HG03280 (cell line): ENCODE measurements around the gene MIGA2.
A peak's percentile ranks its signal among the peaks of the same experiment; 100 is the strongest.
"Not testable (repeated sequence)": the region's sequence is repeated elsewhere in the genome, so short reads cannot be mapped to it uniquely, and the experiment has no call there.

Experiments used
- ATAC-seq: cut with Tn5 transposase; IDR thresholded peaks from one replicate; pipeline ENCODE4 v1.9.1; 2021; ENCODE audit warnings: mild to moderate bottlenecking, moderate library complexity; ENCODE audit not compliant: unreplicated experiment

MIGA2 gene

DNA sequence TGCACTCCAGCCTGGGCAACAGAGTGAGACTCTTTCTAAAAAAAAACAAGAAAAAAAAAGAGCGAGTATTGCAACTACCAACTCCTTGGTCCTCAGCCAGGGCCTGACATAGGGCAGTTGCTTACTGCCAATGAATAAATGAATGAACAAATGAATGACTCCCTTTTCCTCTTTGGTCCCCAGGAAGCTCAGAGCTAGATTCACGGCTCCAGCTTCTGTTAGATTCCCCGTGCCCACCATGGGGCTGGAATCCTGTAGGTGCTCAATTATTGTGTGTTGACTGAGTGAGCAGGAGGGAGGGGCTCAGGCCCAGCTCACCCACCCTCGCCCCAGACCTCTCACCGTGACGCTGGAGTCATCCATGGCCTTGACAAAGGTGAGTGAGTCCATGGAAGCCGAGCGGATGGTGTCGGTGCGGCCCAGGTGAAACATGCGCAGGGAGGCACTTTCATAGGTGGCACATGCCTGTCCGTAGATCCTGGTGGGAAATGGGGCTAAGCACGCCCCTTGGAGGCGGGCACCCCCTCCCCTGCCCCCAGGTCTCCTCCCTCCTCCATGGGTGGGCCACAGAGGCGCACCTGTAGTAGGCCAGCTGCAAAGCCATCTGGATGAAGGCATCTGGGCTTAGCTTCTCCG is 61.4 kb downstream of the MIGA2 start:
- no peak for ATAC-seq

DNA sequence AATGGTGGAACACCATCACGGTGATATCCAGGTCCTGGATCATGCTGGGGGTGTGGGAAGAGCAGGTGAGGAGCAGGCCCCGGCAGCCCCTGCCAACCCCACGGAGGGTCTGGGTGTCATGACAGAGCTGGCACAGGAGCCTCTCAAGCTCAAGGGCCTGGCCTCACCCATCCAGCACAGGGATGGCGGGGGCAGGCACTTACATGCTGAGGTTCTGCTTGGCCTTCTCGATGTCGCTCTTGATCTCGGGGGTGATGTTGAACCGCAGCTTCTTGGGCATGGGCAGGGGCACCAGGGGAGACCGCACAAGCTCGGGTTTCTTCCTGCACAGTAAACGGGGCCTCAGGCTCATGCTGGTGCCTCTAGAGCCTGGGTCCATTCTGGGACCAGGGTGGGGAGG is 61.9 kb downstream of the MIGA2 start:
- no peak for ATAC-seq

DNA sequence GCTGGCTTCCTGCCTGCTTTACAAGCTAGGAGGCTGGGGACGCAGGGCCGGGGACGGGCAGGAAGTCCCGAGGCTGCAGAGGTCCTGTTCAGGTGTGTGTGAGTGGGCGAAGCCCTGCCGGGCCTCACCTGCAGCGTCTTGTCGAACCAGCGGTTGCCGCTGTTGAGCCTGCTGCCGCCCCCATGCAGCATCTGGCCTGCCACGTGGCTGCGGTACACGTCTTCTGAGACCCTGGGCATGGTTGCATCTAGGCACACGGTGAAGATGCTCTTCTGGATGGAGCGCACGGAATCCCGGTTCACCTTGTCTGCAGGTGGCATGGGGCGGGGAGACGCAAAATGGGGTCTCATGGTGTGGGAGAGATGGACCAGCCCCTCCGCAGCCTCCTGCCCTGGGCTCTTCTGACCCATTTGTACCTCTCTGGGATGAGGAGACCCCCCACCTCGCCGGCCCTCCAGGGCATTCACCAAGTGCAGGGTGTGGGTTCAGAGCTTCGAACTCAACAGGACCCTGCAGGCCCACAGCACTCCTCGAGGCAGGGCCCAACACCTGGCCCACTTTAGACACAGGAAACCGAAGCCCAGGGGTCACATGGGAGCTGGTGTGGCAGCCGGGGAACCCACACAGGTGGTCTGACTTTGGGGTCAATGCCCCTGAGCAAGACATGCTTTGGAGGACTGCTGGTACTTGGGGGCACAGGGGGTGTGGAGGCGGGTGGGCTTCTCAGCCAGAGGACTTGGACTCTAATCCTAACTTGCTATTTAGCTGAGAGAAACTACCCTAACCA is 64.2 kb downstream of the MIGA2 start:
- no peak for ATAC-seq

DNA sequence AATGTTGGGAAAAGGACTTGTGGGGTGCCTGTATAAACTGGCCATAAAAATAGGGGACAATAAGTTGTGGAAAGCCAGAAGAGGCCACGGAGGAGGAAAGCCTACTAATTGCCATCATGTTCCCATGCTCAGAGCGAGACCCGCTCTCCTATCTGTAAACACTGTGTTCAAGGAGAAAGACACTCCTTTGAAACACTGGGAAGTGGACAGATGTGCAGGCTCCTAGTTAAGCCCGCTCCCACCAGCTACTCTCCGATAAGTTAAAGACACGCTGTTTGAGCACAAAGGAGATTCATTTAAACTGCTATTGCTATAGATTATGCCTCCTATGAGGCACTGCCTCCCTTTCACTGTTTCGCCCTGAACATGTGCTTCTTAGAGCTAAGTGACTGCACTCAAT is 64.9 kb downstream of the MIGA2 start:
- ATAC-seq = no peak

DNA sequence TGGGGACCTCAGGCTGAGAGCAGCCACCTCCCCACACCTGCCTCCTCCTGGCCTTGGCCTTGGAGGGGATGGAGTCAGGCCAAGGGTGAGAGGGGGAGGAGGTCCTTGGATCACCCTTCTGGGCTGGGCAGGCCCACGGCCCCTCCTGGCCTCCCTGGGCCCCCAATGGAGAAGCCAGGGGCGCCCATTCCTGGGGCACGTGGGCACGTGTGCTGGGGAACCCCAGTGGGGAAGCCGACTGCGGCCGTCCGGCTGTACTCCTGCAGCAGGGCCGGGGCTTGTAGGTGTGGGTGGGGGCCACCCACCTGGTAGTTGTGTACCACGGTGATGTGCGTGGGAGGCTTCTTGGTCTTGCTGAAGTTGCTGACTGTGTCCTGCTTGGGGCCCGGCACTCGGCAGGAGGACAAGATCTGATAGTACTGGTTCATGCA is 65.7 kb downstream of the MIGA2 start:
- ATAC-seq = no peak

DNA sequence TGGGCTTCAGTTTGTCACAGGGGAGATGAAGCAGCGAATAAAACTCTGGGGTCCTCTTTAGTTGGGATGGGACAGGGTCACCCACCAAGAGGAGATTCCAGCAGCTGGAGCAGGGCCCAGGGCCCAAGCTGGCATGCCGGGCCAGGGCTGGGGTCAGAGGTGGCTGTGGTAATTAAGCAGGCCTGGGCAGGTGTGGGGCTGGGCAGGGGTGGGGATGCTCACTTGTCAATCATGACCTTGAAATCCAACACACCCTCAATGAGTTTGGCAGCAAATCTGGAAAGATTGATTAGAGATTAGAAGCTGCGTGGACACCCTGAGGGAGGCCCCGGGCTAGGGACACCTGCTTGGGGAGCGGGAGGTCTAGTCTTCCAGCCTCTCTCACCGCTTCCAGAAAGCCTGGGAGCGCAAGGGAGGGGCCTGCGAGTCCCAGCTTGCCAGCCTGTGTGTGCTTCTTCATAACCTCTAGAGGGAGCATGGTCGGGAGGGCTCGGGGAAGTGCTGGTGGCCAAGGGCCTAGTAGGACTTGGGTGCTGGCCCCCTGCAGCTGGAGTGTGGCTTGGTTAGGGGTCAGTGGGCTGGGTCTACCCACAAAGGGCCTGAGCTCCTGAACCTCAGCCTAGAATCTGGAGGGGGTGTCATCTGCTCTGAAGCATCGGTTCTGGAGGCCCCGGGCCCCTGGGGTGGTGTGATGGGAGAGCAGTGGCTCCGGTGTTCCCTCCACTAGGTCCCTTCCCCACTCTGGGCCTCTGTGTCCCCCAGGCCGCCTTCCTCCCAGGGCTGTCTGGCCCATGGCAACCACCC is 66.6 kb downstream of the MIGA2 start:
- no peak for ATAC-seq

DNA sequence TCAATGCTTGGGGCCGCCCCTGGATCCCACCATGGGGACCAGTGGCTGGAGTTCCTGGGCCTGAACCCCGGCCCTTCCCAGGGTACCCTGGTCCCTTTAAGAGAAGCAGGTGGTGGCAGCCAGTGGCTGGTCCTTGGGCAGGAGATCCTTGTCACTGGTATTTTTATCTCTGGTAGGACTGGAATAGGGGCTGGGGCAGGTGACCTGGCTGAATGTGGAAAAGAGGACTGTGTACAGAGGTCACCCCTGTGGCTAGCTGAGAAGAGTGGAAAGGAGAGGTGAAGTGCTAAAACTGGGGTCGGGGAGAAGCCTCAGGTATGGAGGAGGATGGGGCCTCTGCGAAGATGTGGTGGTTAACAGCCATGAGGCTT is 67.2 kb downstream of the MIGA2 start:
- no peak for ATAC-seq

DNA sequence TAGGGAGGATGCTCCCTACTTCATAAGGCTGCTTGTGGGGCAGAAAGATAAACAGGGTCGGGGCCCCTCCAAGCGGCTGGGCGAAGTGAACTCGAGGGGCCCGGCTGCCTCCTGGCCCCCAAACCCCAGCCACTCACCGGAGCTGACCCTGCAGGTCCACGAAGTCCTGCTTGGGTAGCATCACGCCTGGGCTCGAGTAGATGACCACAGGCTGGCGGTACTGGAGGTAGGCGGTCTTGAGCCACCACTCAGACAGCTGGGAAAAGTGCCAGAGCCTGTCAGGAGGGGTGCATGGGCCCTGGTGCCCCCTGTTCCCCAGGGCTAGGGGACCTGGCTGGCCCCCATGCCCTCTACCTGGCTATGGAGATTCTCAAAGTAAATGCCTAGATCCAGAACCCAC is 67.6 kb downstream of the MIGA2 start:
- no peak for ATAC-seq

DNA sequence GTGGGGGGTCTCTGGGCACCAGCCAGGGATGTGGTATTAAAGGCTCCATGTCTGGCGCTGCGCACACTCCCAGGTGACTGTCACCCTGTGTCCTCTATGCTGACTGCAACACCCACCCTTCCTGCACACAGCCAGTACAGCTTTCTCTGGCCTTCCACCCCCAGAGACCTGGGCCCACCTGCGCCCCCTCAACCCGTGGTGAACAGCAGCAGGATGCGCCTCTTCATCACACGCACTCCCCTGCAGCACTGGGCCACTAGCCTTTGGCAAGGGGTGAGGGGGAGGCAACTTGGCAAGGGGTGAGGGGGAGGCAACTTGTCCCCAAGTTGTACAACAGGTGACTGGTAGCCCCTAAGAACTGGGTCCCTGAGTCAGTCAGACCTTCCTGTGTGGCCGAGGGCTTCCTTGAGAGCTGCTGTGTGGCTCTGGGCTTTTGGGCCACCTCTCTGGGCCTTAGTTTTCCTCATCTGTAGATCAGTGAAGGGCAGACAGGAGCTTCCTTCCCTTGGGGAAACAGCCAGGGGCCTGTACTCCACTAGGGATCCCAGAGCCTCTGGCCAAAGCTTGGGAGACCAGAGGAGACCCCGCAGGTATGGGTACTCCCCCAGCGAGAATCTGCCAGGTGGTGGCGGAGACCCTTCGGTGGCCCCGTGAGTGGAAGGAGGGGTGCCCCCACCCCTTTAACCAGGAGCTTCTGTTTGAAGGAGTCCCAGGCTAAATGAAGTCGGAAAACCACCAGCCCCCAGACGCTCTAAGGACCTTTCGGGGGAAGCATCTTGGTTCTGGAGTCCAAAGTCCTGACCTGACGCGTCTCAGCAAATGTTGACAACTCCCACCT is 69.7 kb downstream of the MIGA2 start:
- no peak for ATAC-seq

DNA sequence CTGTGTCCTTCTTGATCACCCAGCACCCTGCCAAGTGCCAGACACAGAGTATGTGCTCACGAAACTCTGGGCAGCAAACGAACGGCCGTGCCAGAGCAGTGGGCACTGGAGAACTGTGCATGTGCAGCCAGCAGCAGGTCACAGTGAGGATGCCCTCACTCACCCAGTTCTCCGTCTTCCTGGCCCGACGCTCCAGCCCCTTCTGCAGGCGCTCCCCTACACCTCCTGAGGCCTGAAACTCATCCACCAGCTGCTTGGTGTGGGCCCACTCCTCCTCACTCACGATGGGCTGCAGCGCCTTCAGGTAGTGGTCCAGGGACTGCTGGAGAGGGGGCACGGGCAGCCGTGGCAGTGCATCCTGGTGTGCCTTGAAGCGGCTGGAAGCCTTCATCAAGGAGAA is 71.2 kb downstream of the MIGA2 start:
- no peak for ATAC-seq

DNA sequence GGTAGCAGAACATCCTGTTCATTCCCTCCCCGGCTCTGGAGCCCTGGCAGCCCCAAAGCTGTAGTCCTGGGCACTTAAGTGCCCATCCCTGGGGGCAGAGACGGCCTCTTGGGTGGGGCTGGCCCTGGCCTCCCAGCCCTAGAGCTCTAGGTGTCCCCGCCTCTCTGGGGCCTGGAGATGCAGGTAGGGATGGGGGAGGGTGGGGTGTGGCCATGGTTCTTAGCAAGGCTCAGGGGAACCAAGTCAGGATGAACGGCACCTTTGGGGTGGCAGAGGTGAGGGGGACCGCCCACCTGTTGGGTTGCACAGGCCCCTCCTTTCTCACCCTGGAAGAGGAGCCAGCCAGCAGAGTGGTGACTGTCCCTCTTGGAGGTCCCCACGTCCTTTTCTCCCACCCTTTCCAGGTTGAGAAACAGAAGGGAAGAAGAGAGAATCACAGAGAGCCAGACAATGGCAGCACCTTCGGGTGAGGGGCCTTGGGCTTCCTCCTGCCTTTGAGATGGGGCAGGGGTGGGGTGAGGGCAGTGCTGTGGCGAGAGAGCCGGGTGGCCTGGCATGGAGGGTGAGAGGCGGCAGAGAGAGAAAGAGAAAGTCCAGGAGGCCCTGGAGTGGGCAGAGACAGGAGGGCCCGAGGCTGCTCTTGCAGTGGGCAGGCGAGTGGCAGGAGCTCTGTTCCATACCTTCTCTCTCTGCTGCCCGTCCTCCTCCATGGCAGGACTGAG is 71.8 kb downstream of the MIGA2 start:
- no peak for ATAC-seq

DNA sequence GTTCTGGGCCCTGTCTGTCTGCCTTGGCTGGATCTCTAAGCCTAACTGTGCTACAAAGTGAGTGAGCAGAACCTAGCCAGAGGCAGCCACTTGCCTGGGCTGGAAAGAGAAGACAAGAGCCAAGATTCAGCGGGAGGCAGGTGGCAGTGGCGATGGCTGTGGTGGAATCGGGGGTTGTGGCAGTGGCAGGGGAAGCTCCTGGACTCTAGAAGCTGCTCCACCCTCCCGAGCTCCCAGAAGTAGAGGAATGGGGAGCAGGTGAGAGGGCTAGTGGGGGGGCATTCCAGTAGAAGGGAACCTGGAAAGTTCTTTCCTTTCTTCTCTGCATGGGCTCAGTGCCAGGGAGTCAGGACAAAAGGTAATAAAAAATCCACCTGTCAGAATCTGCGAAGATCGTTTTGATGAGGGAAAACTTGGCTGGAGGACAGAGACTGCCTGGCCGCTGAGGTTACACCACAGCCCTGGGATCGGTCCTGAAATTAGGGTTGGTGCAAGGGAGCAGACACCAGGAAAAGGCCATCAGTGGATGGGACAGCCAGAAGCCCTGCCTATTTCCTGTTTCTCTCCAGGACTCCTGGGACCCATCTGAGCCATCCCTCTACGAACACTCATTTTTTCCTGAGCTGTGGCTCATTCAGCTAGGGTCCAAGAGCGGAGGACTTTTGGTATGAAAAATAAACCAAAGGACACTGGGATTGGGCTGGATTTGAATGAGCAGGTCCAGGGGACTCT is 72.5 kb downstream of the MIGA2 start:
- ATAC-seq = no peak

DNA sequence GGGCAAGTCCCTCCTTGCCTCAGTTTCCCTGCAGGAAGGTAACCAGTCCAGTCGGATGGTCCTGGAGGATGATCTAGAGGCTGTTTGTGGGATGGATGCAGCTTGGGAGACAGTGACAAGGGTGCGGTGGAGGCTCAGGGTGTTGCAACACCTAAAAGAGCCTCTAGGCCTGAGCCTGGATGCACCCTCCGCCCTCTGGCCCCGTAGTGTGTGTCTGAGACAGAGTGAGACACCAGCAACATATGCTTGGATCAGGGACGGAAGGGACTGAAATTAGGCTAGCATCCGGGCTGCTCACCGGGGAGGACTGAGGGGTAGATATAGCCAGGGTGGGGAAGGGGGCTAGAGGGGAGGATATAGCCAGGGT is 73.1 kb downstream of the MIGA2 start:
- ATAC-seq = no peak

DNA sequence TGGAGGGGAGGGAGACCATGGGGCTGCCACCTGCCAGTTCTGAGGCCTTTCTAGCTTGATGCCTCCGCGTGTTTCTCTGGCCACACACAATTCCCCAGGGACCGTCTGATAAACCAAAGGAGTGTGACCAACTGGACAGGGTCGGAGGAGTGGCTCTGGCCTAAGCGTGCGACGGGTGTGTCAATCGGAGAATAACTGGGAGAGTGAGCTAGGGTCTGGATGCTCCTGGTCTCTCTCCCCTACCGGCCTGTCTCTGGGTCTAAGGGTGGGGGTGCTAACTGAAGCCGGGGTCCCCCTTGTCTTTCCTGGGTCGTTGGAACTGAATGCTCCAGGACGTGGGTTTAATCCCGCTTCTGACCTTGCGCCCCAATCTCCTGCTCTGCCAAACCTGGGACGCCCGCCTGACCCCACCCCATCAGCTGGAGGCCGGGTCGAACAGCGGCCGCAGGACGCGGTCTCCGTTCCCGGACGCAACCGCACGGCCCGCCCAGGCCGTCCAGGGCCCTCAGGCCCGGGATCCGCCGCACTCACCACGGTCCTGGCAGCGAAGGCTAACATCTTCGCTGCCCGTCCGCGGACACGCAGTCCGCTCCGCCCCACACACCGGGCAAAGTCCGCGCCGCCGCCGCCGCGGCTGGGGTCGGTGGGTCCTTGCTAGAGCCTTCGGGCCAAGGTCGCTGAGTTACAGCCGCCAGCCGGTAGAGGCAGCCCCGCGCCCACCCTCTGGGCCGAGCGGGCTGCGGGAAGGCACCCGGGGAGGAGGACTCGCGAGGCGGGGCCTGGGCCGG is 73.7 kb downstream of the MIGA2 start:
- no peak for ATAC-seq

DNA sequence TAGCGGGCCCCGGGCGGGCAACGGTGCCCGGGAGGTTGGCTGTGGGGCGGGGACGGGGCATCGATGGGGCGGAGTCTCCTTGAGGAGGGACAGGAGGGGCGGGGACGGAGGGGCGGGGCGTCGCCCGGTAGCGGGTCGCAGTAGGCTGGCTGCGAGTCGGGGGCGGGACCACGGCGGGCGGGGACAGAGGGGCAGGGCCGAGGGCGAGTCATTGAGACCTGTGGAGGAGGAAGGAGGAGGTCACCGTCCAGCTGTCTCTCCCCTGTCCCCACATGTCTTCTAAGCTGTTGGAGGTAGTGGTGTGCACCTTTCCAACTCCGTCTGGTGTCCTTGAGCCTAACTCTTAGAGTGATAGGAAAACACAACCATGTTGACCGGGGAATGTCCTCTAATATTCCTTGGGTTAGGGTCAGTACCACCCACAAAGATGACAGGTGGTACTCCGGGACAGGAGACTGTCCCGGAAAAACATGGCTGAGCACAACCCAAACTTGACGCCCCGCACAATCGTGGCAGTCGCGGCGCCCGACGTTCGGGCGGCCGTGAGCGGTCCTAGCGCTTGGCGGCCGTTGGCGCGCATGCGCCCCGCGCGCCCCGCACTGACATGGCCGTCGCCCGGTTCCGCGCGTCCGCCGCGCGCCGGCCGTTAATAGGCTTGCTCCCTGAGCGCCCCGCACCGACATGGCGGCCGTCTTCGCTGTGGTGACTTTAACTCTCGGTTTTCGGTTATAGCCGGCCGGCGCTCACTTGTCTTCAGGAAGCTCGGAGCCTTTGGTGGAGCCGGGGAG is 74.5 kb downstream of the MIGA2 start, which contains the start of the genes CRAT and PTPA:
TSS of gene CRAT (minus strand) at position 54 of the 788 bp plus-strand sequence. CDS start 284 bp downstream, outside the sequence.
TSS of gene PTPA (plus strand) at position 676 of the 788 bp plus-strand sequence. CDS start 186 bp downstream, outside the sequence.
- peak; percentile 86 for ATAC-seq

DNA sequence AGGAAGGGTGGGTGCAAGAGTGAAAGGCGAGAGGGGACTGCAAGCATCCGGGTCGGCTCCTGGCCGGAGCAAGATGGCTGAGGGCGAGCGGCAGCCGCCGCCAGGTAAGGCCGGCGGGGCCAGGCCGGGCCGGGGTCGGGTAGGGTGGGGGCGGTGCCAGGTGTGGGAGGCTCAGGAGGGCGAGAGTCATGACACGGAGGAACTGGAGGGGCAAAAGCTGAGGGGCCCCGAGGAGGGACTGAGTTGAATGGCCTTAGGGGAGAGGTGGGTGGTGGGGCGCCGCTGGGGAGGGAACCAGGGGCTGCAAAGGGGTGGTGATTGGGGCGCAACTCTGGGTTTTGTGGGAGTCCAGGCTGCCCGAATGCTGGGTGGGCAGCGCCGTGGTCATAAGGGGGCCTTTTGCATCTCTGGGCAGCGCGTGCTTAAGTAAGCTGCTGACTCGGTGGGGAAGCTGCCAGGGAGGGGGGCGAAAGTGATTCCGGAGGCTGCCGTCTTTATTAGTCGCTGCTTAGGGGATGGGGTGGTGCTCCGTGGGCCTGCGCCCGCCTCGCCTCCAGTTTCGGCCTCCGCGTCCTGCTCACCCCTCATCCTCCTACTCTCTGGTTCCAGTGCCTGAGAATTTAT is 75.2 kb downstream of the MIGA2 start:
- ATAC-seq = no peak

DNA sequence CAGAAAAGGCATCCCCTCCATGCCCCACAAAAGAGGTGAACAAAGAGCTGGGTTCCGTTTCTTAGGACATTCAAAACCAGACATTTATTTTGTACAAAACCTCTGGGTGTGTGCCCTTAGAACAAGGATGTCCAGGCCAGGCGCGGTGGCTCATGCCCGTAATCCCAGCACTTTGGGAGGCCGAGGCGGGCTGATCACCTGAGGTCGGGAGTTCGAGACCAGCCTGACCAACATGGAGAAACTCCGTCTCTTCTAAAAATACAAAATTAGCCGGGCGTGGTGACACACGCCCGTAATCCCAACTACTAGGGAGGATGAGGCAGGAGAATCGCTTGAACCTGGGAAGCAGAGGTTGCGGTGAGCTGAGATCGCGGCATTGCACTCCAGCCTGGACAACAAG is 76.1 kb downstream of the MIGA2 start:
- not testable (repeated sequence) for ATAC-seq
